A172 (cell line): ENCODE data around the gene CENPP. TPM values are rescaled to one million over a fixed set of nuclear protein-coding genes. Genes with fewer than 3 reads are reported as not detected.

Experiments
- DNase-seq: peaks from one replicate; pipeline ENCODE4 v3.0.0-alpha.2; 2015; ENCODE audit warnings: low spot score
- total RNA-seq: library from RNA; depleted of rRNA; stranded (reverse); fragments of >200 nt; shearing (Covaris generic); gene quantifications from 2 replicates; pipeline ENCODE4 v1.2.3, GENCODE V29; 2014

CENPP gene
- total RNA-seq, 1 experiment from 2014 or later: 11.6 TPM

- DNase-seq: peak; percentile 13
Observed at GRCh38 chr9:92507005-92507404, 181.3 kb downstream of the CENPP start.

DNA sequence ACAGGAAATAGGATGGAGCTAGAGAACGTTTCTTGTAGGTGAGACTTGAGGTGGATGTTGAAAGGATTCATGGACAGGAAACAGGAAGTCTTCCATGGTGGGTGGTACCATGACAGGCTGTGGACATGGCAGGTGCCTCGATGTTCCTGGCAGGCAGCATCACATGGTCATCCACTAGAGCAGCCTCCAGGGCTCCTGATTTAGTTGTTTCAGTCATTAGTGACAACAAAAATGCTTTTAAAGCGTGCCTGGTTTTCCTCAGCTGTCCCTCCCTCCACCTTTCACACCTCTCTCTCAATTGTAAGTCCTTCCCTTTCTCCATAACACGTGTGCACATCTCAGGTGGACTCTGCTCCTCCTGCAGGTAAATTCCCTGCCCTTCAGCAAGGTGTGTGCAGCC lies 181.7 kb downstream of the CENPP start:
- DNase-seq: no peak

DNA sequence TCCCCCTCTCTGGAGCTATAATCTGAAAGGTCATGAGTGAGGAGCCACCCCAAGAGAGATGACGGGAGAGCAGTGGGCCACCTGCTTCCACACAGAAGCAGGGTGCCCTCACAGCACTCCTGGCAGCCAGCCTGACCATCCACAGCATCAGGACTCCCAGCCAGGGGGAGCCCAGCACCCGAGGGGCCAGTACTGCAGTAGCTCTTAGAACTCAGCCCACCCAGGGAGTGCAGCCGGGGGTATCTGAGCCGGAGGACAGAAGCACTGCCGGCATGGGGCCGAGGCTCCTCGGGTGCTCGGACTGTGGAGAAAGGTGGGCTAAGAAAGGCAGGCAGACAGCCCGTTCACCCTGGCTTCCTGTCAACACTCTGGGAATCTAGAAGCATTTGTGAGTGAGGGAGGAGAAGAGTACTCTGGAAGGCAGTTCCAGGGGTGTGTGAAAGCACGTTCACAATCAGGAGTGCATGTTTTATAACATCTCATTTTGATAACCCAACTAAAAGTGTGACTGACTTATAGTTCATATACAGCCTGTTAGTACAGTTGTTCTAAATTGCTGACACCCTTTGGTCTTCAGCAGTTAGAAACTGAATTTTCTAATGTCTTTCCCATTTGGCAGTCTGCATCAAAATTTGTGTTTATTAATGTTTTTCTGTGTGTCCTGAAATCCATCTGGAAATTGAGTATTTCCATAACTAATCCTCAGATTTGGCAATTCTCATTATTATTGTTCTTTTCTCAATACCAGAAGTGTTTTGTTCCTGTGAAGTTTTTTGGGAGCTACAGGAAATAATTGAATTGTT lies 182.5 kb downstream of the CENPP start:
- no peak for DNase-seq

- no peak for DNase-seq
Observed at GRCh38 chr9:92509050-92509449, 183.3 kb downstream of the CENPP start.

GRCh38 chr9:92510747-92511146 lies 185.0 kb downstream of the CENPP start:
- DNase-seq: no peak

- DNase-seq: no peak
Observed at GRCh38 chr9:92512622-92513021, 186.9 kb downstream of the CENPP start.

DNA sequence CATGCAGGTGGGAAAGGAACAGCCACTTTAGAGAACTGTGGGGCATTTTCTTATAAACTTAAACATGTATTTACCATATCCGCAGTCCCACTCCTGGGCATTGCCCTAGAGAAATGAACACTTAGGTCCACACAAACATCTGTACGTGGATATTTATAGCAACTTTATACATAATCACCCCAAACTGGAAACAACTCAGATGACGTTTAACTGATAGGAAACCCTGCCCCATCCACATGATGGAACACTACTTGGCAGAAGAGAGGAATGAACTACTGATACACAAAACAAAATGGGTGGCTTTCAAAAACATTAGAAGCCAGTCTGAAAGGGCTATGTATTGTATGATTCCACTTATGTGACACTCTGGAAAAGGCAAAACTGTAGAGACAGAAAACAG lies 187.6 kb downstream of the CENPP start:
- DNase-seq: no peak

- no peak for DNase-seq
Observed at GRCh38 chr9:92514635-92515034, 188.9 kb downstream of the CENPP start.

DNA sequence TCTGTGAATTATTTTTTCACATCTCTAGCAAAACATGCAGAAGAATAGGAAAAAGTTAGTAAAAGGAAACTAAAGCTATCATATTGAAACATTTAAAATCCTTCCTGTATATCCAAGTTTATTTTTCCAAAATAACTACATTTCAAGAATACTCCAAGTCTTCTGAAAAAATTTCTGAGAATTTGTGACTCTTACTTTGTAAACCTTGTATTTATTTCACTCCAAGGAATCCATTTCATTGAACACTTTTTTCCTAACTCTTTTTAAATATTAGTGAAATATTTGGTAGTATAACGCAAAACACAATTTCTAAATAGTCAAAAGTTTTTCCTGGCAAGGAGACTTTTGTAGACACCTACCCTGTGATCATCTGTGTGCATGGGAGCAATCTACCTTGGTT lies 190.8 kb downstream of the CENPP start:
- no peak for DNase-seq

GRCh38 chr9:92517046-92517445 lies 191.3 kb downstream of the CENPP start:
- DNase-seq: no peak

DNA sequence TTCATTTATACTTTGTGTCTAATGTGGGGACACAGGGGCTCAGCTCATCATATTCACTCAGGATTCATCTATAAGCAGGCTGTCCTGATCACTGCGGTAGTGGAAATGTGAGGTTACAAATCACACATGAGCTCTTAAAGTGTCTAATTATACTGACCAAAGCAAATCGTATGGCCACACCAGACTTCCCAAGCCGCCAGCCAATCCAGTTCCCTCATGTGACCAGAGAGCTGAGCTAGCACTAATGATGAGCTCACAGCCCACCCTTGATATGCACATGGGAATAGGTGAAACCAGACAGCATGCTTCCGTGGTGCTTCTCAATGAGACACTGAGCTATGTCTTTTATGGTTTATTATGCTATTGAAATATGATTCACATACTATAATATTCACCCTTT lies 192.4 kb downstream of the CENPP start:
- no peak for DNase-seq

- no peak for DNase-seq
Observed at GRCh38 chr9:92520837-92521236, 195.1 kb downstream of the CENPP start.

DNA sequence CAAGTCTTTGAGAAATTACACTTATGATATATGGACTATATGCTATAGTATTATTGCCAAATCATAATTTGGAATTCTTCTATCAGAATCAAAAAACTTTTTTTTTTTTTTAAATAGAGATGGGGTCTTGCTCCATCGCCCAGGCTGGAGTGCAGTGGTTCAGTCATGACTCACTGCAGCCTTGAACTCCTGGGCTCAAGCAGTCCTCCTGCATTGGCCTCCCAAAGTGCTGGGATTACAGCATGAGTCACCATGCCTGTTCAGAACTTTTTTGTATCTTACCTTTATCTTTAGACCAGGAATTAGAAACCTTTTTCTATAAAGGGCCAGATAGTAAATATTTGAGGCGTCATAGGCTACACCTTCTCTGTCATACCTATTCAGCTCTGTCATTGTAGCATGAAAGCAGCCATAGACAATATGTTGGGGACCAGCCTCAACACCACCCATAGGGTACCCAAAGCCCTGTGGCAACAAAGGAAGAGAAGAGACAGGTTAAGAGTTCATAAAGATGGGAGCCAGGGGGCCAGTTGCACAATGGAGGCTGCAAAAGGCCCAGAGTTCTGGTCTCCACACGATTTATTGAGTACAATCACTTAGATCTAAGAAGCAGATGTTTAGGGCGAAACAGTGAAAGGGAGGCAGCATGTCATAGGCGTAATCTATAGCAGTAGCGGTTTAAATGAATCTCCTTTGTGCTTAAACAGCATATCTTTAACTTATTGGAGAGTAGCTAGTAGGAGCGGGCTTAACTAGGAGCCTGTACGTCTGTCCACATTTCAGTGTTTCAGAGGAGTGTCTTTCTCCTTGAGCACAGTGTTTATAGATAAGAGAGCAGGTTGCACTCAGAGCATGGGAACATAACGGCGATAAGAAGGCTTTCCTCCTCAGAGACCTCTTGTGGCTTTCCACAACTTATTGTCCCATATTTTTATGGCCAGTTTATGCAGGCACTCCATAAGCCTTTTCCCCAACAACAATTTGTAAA lies 197.5 kb downstream of the CENPP start:
- no peak for DNase-seq

DNA sequence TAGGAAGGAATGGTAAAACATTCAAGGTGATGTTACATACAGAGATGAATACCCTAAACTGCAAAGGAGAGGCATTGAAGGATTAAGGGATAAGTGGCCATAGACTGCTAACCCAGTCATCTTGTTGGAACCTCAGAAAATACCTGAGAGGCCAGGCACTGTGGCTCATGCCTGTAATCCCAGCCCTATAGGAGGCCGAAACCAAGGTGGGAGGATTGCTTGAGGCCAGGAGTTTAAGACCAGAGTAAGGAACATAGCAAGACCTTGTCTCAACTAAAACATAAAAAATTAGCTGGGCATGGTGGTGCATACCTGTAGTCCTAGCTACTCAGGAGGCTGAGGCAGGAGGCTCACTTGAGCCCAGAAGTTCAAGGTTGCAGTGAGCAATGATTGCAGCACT lies 199.1 kb downstream of the CENPP start:
- no peak for DNase-seq

DNA sequence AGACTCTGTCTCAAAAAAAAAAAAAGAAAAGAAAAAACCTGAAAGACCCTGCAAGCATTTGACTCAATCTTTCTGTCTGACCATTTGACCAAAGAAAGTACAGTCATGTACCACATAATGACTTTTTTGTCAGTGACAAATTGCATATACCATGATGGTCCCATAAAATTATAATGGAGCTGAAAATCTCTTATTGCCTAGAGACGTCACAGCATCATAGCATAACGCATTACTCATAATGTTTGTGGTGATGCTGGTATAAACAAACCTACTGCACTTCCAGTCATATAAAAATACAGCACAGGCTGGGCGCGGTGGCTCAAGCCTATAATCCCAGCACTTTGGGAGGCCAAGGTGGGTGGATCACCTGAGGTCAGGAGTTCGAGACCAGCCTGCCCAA lies 199.6 kb downstream of the CENPP start:
- DNase-seq: peak; percentile 17

- DNase-seq: no peak
Observed at GRCh38 chr9:92527291-92527828, 201.6 kb downstream of the CENPP start.

DNA sequence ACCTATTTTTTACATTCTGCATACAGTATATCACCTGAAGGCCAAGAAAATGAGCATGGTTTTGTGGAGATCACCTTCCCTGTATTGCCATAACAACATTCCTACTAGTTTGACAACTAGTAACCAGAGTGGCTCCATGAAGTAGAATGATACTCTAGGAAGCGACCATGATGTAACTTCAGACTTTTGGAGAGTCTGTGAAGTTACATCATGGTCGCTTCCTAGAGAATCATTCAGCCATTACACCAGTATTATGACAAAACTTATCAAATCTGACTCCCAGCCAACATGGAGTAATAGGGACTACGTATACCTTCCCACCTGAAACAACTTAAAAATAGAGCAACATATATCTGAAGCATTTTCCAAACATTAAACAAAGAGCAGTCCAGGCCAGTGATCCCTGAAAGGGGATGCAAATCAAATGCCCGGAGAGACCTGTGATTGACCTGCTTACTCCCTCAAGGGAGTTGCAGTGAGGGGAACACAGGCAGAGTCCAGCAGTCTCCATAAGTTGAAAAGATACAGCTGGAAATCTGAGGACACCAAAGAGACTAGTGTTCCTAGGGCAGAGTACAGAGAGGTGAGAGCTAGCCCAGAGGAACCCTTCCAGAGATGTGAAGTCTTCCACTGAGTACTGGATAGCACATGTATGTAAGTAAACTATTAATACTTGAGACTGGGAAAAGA lies 202.2 kb downstream of the CENPP start:
- no peak for DNase-seq

GRCh38 chr9:92528522-92528849 lies 202.7 kb downstream of the CENPP start:
- no peak for DNase-seq

GRCh38 chr9:92529124-92529523 lies 203.4 kb downstream of the CENPP start:
- DNase-seq: no peak

- DNase-seq: no peak
Observed at GRCh38 chr9:92530893-92531292, 205.1 kb downstream of the CENPP start.

DNA sequence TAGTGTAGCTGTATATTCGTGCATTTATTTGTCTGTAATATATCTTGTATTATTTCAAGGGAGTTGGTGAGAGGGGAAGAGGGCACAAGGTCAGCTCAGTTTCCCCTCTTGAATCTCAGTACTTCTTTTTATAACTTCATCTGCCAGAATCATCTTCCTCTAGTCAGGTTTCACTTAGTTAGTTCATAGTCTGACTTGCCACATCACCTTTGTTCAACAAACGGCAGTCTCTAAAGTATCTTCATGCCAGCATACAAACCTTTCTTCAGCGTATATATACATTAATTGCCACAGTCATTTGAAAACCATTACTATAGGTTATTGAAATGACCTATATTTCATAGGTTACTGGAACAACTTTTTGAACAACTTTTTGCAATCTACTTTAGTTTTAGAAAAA lies 208.5 kb downstream of the CENPP start:
- no peak for DNase-seq

- no peak for DNase-seq
Observed at GRCh38 chr9:92534674-92535073, 208.9 kb downstream of the CENPP start.
